ENCODE measurements around the gene EFNB1. TPM values are rescaled to one million over a fixed set of nuclear protein-coding genes. Genes with fewer than 3 reads are reported as not detected.

EFNB1 gene
- total and polyA plus RNA-seq, 7 donors = 8.9 to 14.9 (median 11.2) TPM

DNA sequence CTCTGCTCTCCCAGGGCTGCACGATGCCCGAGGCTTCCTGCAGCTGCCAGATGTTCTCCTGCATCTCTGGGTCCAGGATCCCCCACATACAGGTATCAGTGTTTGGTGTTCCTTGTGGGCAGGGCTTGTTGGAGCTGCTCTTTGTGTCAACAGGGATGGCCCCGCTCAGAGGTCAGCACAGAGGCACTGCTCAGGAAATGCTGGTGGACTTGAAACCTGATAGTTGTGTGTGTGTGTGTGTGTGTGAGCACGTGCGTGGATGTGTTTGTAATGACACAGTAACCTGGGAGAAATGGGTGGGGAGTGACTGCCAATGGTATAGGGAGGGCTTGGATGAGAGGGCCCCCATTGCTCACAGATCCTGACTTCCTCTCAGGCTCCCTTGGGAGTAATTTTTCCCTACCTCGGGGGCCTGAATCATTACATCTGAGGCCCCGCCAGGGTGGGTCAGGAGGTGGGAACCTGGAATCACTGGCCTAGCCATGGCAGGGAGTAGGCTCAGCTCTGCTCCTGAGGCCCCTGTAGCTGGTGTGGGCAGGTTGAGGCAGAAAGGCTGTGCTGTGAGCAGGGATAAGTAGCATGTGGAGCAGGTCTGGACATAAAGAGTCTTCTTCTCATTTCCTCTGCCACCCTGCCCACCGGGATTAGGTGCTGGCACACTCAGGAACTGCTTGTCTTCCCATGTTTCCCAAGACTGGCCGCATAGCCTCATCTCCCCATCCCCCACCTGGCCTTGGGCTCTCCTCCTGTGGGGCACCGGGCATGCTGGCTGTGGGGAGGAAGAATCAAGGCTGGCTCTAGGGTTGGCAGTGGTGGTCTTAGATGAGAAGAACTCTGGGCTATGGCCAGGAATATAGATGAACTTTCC, 2.5 kb upstream of the EFNB1 start:
- H3K27me3 ChIP-seq (ENCODE audit: insufficient read depth in 3 of 3, low read length in 2 of 3) = peaks cover 0 to 19% (median 0%) of the 10 kb centered on the region in 3 donors
- DNase-seq = no peak
- WGBS, 3 donors = 53 to 59% (median 55%) methylated on average over 7 to 10 of the region's 10 CpGs
- no peaks in the 10 kb centered on the region for H3K9me3 ChIP-seq
- H3K4me1 ChIP-seq = peaks cover under 1% of the 10 kb centered on the region
- H3K36me3 ChIP-seq (ENCODE audit: insufficient read depth in 1 of 2, low read depth in 1 of 2) = no peaks in the 10 kb centered on the region
- H3K4me3 ChIP-seq = no peak overlapping the region
- no peak for TF ChIP-seq CTCF (IDR thresholded peaks at IDR 0.05)
- ATAC-seq = no peak
- intact Hi-C loops (cut with DNase I) = loop anchor here (2.0 to 10.0 kb wide), 5 partner anchors 322 to 561 kb away; no protein-coding TSS in a partner anchor
- H3K27ac ChIP-seq = no peak overlapping the region

DNA sequence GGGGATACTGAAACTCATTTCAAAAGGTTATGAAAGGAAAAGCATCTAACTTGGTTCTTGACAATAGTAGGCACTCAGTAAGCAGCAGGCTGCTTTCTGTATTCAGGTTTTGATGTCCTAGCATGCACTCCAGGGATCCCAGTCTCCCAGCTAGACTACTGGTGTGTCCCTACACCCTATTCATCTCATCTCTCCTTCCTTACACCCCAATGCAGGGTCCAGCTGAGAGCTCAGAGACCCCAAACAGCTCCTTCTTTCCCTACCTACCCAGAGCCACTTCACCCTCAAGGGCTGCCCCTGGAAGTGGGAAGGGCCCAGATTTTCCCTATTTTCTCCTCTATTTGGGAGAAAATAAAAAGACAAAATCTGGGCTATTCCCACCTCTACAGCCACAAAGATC, 1.6 kb upstream of the EFNB1 start:
- ATAC-seq (no peak), DNase-seq (no peak)
- Histone ChIP-seq H3K4me1 (peaks cover 8% of the 10 kb centered on the region), H3K27ac (no peak overlapping the region), H3K36me3 (ENCODE audit: insufficient read depth in 1 of 2, low read depth in 1 of 2) (no peaks in the 10 kb centered on the region), H3K27me3 (ENCODE audit: insufficient read depth in 3 of 3, low read length in 2 of 3) (peaks cover 0 to 15% (median 0%) of the 10 kb centered on the region in 3 donors), H3K4me3 (no peak overlapping the region), H3K9me3 (no peaks in the 10 kb centered on the region)
- TF ChIP-seq CTCF (IDR thresholded peaks at IDR 0.05) = no peak
- intact Hi-C loops (cut with DNase I) = loop anchor here (1.0 to 10.0 kb wide), 6 partner anchors 236 to 560 kb away; no protein-coding TSS in a partner anchor

GRCh38 chrX:68827848-68828624, 785 bp upstream of the EFNB1 start:
- H3K27me3 ChIP-seq (ENCODE audit: insufficient read depth in 3 of 3, low read length in 2 of 3) = peaks cover 0 to 11% (median 0%) of the 10 kb centered on the region in 3 donors

More at GRCh38 chrX:68827848-68828624, 785 bp upstream of the EFNB1 start:
- intact Hi-C loops (cut with DNase I) = loop anchor here (1.0 to 10.0 kb wide), 7 partner anchors 232 to 559 kb away; no protein-coding TSS in a partner anchor
- H3K4me3 ChIP-seq = peak overlapping the region; percentile 80
- ATAC-seq = peak; percentile 69 to 72 (median 70)
- TF ChIP-seq CTCF (IDR thresholded peaks at IDR 0.05) = peak; percentile 84
- DNase-seq = peak; percentile 80 to 89
- H3K9me3 ChIP-seq = no peaks in the 10 kb centered on the region
- H3K36me3 ChIP-seq (ENCODE audit: insufficient read depth in 1 of 2, low read depth in 1 of 2) = no peaks in the 10 kb centered on the region
- peak overlapping the region; percentile 63 for H3K27ac ChIP-seq
- H3K4me1 ChIP-seq = peaks cover 8% of the 10 kb centered on the region
- 2 to 25% (median 3%) methylated on average over 19 to 35 of the region's 35 CpGs for WGBS, 3 donors
